Measurements from ENCODE around the gene APOE. TPM values are rescaled to one million over a fixed set of nuclear protein-coding genes. Genes with fewer than 3 reads are reported as not detected.
"Not testable (repeated sequence)": the region's sequence is repeated elsewhere in the genome, so short reads cannot be mapped to it uniquely, and the experiment has no call there.

APOE gene
- polyA plus RNA-seq, 3 donors: 280 to 456 (median 412) TPM

DNA sequence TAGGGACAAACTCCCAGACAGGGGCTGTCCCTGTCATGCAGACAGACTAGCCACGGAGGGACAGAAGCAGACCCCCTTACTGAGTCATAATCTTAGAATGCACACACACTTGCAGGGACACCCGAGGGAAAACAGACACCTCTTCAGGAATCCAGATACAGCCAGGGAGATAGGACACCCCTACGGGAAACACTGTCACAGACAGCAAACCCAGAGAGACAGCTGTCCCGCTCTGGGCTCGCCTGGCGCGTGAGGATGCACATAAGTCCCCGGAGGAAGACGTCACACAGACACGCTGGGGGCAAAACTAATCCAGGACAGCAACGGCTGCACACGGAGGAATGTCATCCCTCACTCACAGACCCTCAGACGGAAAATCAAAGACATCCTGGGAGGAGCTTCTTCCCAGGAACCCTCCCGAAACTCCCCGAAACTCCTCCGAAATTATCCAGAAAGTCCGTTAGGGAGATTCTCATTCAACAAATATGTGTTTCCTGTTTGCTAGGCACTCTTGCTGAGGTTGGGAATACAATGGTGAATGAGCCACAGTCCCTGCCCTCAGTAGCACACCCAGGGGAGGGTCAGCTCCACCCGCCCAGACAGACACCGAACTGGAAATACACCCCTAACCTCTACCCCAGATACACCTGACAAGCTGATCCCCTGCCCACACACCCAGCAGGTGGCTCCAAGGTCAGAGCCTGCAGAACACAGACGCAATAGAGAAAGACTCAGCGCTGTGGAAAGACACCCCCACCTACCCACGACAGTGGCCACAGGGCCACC lies 29.7 kb upstream of the APOE start:
- no peak for DNase-seq (ENCODE audit: extremely low read depth in 1 of 11, low read depth in 9 of 11, low spot score in 4 of 11)

- no peak for DNase-seq (ENCODE audit: extremely low read depth in 1 of 11, low read depth in 9 of 11, low spot score in 4 of 11)
Measured at GRCh38 chr19:44876930-44877535, 28.6 kb upstream of the APOE start.

DNA sequence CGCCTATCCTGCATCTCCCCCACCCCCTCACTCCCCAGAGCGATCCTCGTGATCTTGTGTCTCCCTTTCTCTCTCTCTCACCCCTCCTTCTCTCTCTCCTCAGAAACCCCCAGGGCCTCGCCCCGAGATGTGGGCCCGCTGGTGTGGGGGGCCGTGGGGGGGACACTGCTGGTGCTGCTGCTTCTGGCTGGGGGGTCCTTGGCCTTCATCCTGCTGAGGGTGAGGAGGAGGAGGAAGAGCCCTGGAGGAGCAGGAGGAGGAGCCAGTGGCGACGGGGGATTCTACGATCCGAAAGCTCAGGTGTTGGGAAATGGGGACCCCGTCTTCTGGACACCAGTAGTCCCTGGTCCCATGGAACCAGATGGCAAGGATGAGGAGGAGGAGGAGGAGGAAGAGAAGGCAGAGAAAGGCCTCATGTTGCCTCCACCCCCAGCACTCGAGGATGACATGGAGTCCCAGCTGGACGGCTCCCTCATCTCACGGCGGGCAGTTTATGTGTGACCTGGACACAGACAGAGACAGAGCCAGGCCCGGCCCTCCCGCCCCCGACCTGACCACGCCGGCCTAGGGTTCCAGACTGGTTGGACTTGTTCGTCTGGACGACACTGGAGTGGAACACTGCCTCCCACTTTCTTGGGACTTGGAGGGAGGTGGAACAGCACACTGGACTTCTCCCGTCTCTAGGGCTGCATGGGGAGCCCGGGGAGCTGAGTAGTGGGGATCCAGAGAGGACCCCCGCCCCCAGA lies 27.3 kb upstream of the APOE start:
- no peak for DNase-seq (ENCODE audit: extremely low read depth in 1 of 11, low read depth in 9 of 11, low spot score in 4 of 11)

GRCh38 chr19:44879309-44880065 lies 26.1 kb upstream of the APOE start:
- no peak for DNase-seq (ENCODE audit: extremely low read depth in 1 of 11, low read depth in 9 of 11, low spot score in 4 of 11)

GRCh38 chr19:44882063-44882462 lies 23.5 kb upstream of the APOE start:
- DNase-seq (ENCODE audit: extremely low read depth in 1 of 11, low read depth in 9 of 11, low spot score in 4 of 11): no peak

DNA sequence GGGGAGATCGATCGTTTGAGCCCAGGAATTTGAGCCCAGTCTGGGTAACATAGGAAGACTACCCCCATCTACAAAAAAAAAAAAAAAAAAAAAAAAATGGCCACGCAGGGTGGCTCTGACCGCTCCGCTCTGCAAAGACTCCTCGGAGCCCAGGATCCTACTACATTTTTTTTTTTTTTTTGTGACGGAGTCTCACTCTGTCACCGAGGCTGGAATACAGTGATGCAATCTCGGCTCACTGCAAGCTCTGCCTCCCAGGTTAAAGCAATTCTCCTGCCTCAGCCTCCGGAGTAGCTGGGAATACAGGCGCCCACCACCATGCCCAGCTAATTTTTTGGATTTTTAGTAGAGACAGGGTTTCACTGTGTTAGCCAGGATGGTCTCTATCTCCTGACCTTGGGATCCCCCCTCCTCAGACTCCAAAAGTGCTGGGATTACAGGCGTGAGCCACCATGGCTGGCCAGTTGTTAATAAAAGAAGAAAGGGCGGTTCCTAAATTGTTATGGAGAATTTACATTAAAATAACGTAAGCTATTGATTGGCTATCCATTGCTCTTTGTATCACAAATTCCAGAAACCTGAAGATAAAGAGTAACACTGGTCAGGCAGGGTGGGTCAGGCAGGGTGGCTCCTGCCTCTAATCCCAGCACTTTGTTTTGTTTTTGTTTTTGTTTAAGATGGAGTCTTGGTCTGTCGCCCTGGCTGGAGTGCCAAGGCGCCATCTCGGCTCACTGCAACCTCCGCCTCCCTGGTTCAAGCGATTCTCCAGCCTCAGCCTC lies 22.8 kb upstream of the APOE start:
- not testable (repeated sequence) for DNase-seq (ENCODE audit: extremely low read depth in 1 of 11, low read depth in 9 of 11, low spot score in 4 of 11)

DNA sequence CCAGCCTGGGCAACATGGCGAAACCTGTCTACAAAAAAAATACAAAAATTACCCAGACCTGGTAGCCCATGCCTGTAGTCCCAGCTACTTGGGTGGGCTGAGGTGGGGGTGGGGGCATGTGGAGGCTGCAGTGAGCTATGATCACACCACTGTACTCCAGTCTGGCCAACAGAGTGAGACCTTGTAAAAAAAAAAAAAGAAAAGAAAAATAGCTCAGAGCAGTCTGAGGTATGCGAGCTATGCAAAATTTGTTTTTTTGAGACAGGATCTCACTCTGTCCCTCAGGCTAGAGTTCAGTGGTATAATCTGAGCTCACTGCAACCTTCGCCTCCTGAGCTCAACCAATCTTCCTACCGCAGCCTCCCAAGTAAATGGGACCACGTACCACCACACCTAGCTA lies 21.7 kb upstream of the APOE start:
- DNase-seq (ENCODE audit: extremely low read depth in 1 of 11, low read depth in 9 of 11, low spot score in 4 of 11): no peak

DNA sequence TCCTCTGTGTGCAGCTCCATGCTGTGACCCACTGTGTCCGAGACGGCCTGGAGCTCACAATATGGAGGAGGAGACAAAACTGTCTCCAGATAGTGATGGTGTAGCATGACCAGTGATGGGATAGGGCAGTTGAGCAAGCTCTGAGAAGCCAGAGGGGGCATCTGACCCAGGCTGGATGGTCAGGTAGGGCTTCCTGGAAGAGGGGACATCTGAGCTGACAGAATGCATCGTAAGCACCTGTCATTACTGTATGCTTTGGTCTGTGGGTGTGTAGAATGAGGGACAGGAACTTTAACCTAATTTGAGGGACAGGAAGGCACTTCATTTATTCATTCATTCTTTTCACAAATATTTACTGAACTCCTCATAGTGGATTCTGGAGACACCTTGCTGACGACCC lies 21.0 kb upstream of the APOE start:
- no peak for DNase-seq (ENCODE audit: extremely low read depth in 1 of 11, low read depth in 9 of 11, low spot score in 4 of 11)

DNA sequence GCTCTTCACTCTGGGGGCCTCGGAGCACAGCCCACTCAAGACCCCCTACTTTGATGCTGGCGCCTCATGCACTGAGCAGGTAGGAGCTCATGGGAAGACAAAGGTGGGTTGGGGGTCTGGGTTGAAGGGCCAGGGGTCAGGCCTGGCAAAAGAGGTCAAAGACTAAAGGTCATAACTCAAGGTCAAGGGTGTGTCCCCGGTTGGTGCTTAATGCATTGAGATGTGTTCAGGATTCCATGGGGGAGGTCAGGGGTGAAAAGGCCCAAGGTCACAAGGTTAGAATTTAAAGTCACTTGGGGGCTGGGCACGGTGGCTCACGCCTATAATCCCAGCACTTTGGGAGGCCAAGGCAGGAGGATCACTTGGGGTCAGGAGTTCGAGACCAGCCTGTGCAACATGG lies 19.5 kb upstream of the APOE start:
- no peak for DNase-seq (ENCODE audit: extremely low read depth in 1 of 11, low read depth in 9 of 11, low spot score in 4 of 11)

GRCh38 chr19:44887648-44888047 lies 17.9 kb upstream of the APOE start:
- no peak for DNase-seq (ENCODE audit: extremely low read depth in 1 of 11, low read depth in 9 of 11, low spot score in 4 of 11)

DNA sequence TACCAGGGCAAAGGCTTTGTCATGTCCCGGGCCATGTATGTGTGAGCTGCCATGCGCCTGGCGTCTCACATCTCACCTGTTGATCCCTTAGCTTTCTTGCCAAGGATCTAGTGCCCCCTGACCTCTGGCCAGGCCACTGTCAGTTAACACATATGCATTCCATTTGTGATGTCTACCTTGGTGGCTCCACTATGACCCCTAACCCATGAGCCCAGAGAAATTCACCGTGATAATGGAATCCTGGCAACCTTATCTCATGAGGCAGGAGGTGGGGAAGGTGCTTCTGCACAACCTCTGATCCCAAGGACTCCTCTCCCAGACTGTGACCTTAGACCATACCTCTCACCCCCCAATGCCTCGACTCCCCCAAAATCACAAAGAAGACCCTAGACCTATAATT lies 17.3 kb upstream of the APOE start:
- not testable (repeated sequence) for DNase-seq (ENCODE audit: extremely low read depth in 1 of 11, low read depth in 9 of 11, low spot score in 4 of 11)

- DNase-seq (ENCODE audit: extremely low read depth in 1 of 11, low read depth in 9 of 11, low spot score in 4 of 11): no peak
Measured at GRCh38 chr19:44889830-44890365, 15.7 kb upstream of the APOE start.

GRCh38 chr19:44890366-44891015 lies 15.1 kb upstream of the APOE start:
- DNase-seq (ENCODE audit: extremely low read depth in 1 of 11, low read depth in 9 of 11, low spot score in 4 of 11): peak in 9 of 11 donors; percentile 95 to 100 (median 100)

DNA sequence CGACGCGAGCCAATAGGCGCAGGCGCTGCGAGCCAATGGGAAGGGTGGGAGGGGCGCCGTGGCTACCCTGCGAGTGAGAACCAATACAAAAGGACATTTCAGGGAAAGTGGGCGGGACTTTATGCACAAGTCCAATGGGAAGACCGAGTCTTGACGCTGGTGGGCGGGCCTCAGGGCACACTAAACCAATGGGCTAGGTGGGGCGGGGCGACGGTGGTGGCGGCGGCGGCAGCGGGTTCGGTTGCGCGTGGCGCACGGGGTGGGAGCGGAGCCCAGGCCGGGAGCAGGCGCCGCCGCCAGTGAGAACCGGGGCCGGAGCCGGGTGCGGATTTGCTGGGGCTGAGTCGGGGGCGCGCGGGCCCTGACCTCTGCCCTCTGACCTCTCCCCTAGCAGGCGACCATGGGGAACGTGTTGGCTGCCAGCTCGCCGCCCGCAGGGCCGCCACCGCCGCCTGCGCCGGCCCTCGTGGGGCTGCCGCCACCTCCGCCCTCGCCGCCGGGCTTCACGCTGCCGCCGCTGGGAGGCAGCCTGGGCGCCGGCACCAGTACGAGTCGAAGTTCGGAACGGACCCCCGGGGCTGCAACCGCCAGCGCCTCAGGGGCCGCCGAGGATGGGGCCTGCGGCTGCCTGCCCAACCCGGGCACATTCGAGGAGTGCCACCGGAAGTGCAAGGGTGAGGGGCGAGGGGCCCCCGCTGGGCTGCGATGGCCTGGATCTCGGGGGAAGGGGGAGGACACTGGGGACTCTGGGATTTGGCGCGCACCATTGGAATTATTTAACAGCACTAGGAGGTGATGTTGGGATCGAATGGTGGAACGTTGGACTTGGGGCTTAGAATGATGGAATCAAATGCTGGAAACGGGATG lies 14.3 kb upstream of the APOE start, which contains the start of gene TOMM40:
Gene TOMM40 (plus strand): TSS at position 239 of the 867 bp plus-strand sequence. CDS start 162 bp downstream, at position 401.
- peak in 6 of 11 donors; percentile 100 for DNase-seq (ENCODE audit: extremely low read depth in 1 of 11, low read depth in 9 of 11, low spot score in 4 of 11)

- no peak for DNase-seq (ENCODE audit: extremely low read depth in 1 of 11, low read depth in 9 of 11, low spot score in 4 of 11)
Measured at GRCh38 chr19:44892932-44893331, 12.7 kb upstream of the APOE start.

GRCh38 chr19:44893332-44894051 lies 12.1 kb upstream of the APOE start:
- DNase-seq (ENCODE audit: extremely low read depth in 1 of 11, low read depth in 9 of 11, low spot score in 4 of 11): no peak
